MM.1S (cell line): ENCODE results near the gene LPCAT1.

Experiments used
- DNase-seq: peaks from one replicate; pipeline ENCODE4 v3.0.0-alpha.2; 2015
- H2AFZ ChIP-seq: fragments of 300-600 bp; sonication (generic); 2 replicates; pipeline ENCODE4 v1.6.0; 2016; ENCODE audit warnings: antibody characterized with exemption, low read length
- H3F3A ChIP-seq: fragments of 300-600 bp; sonication (generic); 2 replicates; pipeline ENCODE4 v1.6.1; 2016; ENCODE audit warnings: mild to moderate bottlenecking, antibody characterized with exemption, low read length, moderate library complexity, mixed read lengths; ENCODE audit not compliant: insufficient read depth
- H3K27ac ChIP-seq: fragments of 300-600 bp; sonication (generic); 2 replicates; pipeline ENCODE4 v1.5.1; 2016; ENCODE audit warnings: mild to moderate bottlenecking, low read length
- H3K27me3 ChIP-seq: fragments of 300-600 bp; sonication (generic); replicated peaks from 2 replicates; pipeline ENCODE4 v1.6.0; 2016; ENCODE audit warnings: low read length; ENCODE audit not compliant: insufficient read depth
- H3K36me3 ChIP-seq: fragments of 300-600 bp; sonication (generic); replicated peaks from 2 replicates; pipeline ENCODE4 v1.6.1; 2016; ENCODE audit warnings: mild to moderate bottlenecking, low read length, mixed read lengths; ENCODE audit not compliant: insufficient read depth
- H3K4me1 ChIP-seq: fragments of 300-600 bp; sonication (generic); 2 replicates; pipeline ENCODE4 v1.6.1; 2016; ENCODE audit warnings: low read length, mixed read lengths
- H3K4me2 ChIP-seq: fragments of 300-600 bp; sonication (generic); 2 replicates; pipeline ENCODE4 v1.6.0; 2016; ENCODE audit warnings: low read depth, low read length
- H3K4me3 ChIP-seq: fragments of 300-600 bp; sonication (generic); 2 replicates; pipeline ENCODE4 v1.5.1; 2016; ENCODE audit warnings: low read length, mixed read lengths
- H3K79me2 ChIP-seq: fragments of 300-600 bp; sonication (generic); 2 replicates; pipeline ENCODE4 v1.6.1; 2016; ENCODE audit warnings: mixed run types, low read length, mixed read lengths
- H3K9ac ChIP-seq: fragments of 300-600 bp; sonication (generic); 2 replicates; pipeline ENCODE4 v1.6.1; 2016; ENCODE audit warnings: low read length, mixed read lengths
- H3K9me2 ChIP-seq: fragments of 300-600 bp; sonication (generic); replicated peaks from 2 replicates; pipeline ENCODE4 v1.6.1; 2016; ENCODE audit warnings: mild to moderate bottlenecking, low read length, mixed read lengths; ENCODE audit not compliant: insufficient read depth
- H3K9me3 ChIP-seq: fragments of 300-600 bp; sonication (generic); replicated peaks from 2 replicates; pipeline ENCODE4 v1.6.1; 2016; ENCODE audit warnings: mild to moderate bottlenecking, low read length, mixed read lengths; ENCODE audit not compliant: insufficient read depth
- H4K20me1 ChIP-seq: fragments of 300-600 bp; sonication (generic); 2 replicates; pipeline ENCODE4 v1.6.1; 2016; ENCODE audit warnings: mild to moderate bottlenecking, low read length, moderate library complexity, mixed read lengths; ENCODE audit not compliant: insufficient read depth
- EZH2 ChIP-seq: fragments of 300-600 bp; sonication (generic); optimal IDR thresholded peaks from 2 replicates; pipeline ENCODE3; 2017; ENCODE audit warnings: low read depth, mild to moderate bottlenecking, antibody characterized with exemption, low read length, mixed read lengths
- EZH2phosphoT487 ChIP-seq: fragments of 300-600 bp; sonication (generic); IDR thresholded peaks from 2 replicates; pipeline ENCODE4 v1.6.1; 2018; ENCODE audit warnings: antibody characterized with exemption, low read length
- TF ChIP-seq, protein P1 (sequence below): fragments of 300-600 bp; sonication (generic); IDR thresholded peaks from 2 replicates; pipeline ENCODE4 v1.5.1; 2016; ENCODE audit warnings: antibody characterized with exemption, low read length, mixed read lengths

Gene LPCAT1

DNA sequence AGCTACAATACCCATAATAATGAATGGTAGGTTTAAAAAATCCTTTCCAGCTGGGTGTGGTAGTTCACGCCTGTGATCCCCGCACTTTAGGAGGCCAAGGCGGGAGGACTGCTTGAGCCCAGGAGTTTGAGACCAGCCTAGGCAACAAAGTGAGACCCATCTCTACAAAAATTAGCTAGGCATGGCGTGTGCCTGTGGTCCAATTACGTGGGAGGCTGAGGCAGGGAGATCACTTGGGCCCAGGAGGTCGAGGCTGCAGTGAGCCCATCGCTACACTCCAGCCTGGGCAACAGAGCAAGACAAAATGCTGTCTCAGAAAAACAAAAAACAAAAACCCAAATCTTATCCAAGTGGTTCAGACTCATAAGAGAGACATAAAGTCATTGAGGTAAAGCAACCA lies 44.7 kb downstream of the LPCAT1 start:
- DNase-seq, result no peak
- no peak for TF ChIP-seq EZH2phosphoT487
- TF ChIP-seq EZH2, result no peak
- TF ChIP-seq, protein P1, sequence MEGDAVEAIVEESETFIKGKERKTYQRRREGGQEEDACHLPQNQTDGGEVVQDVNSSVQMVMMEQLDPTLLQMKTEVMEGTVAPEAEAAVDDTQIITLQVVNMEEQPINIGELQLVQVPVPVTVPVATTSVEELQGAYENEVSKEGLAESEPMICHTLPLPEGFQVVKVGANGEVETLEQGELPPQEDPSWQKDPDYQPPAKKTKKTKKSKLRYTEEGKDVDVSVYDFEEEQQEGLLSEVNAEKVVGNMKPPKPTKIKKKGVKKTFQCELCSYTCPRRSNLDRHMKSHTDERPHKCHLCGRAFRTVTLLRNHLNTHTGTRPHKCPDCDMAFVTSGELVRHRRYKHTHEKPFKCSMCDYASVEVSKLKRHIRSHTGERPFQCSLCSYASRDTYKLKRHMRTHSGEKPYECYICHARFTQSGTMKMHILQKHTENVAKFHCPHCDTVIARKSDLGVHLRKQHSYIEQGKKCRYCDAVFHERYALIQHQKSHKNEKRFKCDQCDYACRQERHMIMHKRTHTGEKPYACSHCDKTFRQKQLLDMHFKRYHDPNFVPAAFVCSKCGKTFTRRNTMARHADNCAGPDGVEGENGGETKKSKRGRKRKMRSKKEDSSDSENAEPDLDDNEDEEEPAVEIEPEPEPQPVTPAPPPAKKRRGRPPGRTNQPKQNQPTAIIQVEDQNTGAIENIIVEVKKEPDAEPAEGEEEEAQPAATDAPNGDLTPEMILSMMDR, result no peak
- Histone ChIP-seq H3K4me1 (no peaks in the 10 kb centered on the region), H3K27ac (no peak overlapping the region), H2AFZ (no peak overlapping the region), H3K4me2 (no peak overlapping the region), H3K79me2 (peaks cover 12% of the 10 kb centered on the region), H3K36me3 (peaks cover 8% of the 10 kb centered on the region), H3K9me3 (no peaks in the 10 kb centered on the region), H3F3A (no peaks in the 10 kb centered on the region), H3K9ac (no peak overlapping the region), H3K4me3 (no peak overlapping the region), H3K9me2 (no peaks in the 10 kb centered on the region), H4K20me1 (no peaks in the 10 kb centered on the region), H3K27me3 (no peaks in the 10 kb centered on the region)

DNA sequence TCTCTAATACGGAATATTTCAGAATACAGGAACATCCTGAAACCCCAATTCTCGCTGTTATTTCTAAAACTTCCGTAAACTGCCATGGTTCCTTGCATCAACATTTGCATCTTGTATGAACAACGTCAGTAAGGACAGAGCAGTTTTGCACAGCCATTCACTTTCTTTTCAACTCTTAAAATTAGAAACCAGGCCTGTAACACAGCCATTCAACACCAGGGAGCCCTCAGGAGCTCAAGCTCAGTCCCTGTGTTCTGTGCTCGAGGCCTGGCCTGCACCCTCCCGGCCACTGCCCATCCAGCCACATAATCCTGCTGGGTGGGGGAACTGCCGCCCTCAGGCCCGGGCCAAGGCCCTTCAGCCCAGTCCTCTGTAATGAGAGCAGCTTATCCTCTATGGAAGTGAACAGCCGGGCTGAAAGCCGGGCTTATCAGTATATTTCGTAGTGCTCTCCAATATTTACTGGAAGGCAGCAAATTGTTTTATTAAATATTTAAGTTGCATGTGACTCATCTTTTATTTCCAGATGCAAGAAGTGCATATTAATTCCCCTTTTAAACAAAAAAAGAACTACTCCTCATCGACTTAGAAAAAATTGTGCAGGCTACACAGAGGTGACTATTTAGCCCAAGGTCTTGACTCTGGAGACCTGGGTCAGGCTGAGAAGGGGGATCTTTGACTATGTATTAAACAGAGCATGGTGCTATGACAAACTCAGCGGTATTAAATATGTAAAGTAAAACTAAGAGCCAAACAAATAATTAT lies 45.3 kb downstream of the LPCAT1 start:
- H3K9me3 ChIP-seq, result no peaks in the 10 kb centered on the region
- no peaks in the 10 kb centered on the region for H4K20me1 ChIP-seq
- no peak overlapping the region for H3K9ac ChIP-seq
- H3K4me3 ChIP-seq, result no peak overlapping the region
- no peak for DNase-seq
- TF ChIP-seq EZH2phosphoT487 (no peak), EZH2 (no peak)
- TF ChIP-seq, protein P1, result no peak
- 0 out of 2 replicates have a peak, but pooled peaks cover 10% of the 10 kb centered on the region for H3K79me2 ChIP-seq
- H3K27me3 ChIP-seq, result no peaks in the 10 kb centered on the region
- H3K4me1 ChIP-seq, result no peaks in the 10 kb centered on the region
- H3K9me2 ChIP-seq, result no peaks in the 10 kb centered on the region
- H2AFZ ChIP-seq, result no peak overlapping the region
- no peak overlapping the region for H3K27ac ChIP-seq
- no peaks in the 10 kb centered on the region for H3F3A ChIP-seq
- H3K36me3 ChIP-seq, result peaks cover 13% of the 10 kb centered on the region
- H3K4me2 ChIP-seq, result no peak overlapping the region

DNA sequence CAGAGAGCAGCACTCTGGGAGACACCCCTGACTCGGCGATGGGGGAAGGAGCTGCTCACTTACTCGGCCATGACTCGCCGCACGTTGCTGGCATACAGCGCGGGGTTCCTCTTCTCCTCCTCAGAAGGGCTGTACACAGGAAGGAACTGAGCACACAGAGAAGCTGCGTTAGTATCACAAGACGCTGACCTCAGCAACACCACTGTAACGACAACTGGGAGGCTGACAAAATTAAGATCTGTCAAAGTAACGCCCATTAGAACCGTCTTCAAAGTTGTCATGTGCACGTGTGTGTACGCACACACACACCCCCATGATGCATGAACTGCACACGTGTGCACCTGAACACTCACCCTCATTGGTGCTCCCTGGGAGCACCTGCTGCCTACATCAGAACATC lies 46.4 kb downstream of the LPCAT1 start:
- no peaks in the 10 kb centered on the region for H3K9me3 ChIP-seq

More for the DNA sequence above, 46.4 kb downstream of the LPCAT1 start:
- Histone ChIP-seq H3K27ac (no peak overlapping the region), H3K4me2 (no peak overlapping the region), H3K9me2 (no peaks in the 10 kb centered on the region), H2AFZ (no peak overlapping the region), H3F3A (no peaks in the 10 kb centered on the region), H3K9ac (no peak overlapping the region), H3K27me3 (no peaks in the 10 kb centered on the region), H3K36me3 (peaks cover 13% of the 10 kb centered on the region), H4K20me1 (no peaks in the 10 kb centered on the region), H3K4me3 (no peak overlapping the region), H3K4me1 (no peaks in the 10 kb centered on the region), H3K79me2 (0 out of 2 replicates have a peak, but pooled peaks cover 3% of the 10 kb centered on the region)
- TF ChIP-seq EZH2, result no peak
- TF ChIP-seq, protein P1, result no peak
- no peak for TF ChIP-seq EZH2phosphoT487
- no peak for DNase-seq
